A549 treated with Mapracorat at 1 μM for 4 hours (cell line): ENCODE results near the gene LGALS7. TPM values are rescaled to one million over a fixed set of nuclear protein-coding genes. Genes with fewer than 3 reads are reported as not detected.

Source experiments
- total RNA-seq: library from RNA; stranded (reverse); fragments of 200-300 nt; extraction: Qiagen RNA extraction; gene quantifications from 5 replicates; pipeline ENCODE4 v1.2.3, GENCODE V29; 2022

LGALS7 gene
- not detected in 5 replicates for total RNA-seq

GRCh38 chr19:38773469-38774177 lies at the start of gene LGALS7:
Gene LGALS7 (minus strand): TSS chr19:38773517. CDS start chr19:38773492, 25 bp downstream.

DNA sequence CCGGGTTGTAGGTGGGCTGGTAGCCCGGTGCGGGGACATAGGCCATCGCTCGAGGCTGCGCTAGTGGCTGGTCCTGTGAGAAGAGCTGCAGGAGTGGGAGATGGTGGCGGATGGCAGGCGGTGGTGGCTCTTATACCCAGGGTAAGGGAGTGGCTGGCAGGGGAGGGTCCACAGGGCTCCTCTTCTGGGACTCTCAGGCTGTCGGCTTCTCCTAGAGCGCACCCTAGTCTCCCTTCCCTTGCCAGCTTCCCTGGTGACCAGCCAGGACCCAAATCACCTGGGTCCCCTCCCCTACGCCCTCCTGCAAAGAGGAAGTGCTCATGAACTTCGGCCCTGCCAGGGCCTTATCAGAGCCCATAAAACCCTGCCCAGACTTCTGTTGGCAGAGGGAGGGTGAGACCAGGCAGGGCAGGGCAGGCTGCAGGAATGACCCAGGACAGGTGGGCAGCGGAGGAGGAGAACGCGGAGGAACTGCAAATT lies 39.6 kb upstream of the LGALS7 start, which contains the start of gene LGALS4:
Gene LGALS4 (minus strand): TSS at position 105 of the 480 bp plus-strand sequence. CDS start 59 bp downstream, at position 46.

GRCh38 chr19:38788478-38789243 lies 15.3 kb upstream of the LGALS7 start, which contains the start of gene LGALS7B:
Gene LGALS7B (plus strand): TSS chr19:38789200. CDS start chr19:38789227, 27 bp downstream.

DNA sequence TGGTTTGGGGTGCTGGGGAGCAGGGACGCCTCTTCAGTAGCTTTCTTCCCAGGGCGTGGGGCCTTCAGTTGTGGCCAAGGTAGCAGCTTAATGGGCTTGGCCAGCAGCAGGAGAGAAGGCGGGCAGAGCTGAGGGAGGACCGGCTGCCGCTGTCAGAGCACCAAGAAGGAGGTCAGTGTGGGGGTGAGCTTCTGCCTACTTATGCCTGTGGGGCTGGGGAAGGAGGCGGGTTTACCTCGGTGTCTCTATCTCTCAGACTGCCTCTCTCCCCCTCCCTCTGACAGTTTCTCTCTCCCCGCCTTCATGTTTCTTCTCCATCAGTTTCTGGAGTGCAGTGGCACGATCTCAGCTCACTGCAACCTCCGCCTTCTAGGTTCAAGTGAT lies 29.0 kb downstream of the LGALS7 start, which contains the start of gene CAPN12:
Gene CAPN12 (minus strand): TSS at position 177 of the 384 bp plus-strand sequence. CDS start 309 bp downstream, outside the sequence.

Other genes starting within 250 kb of the LGALS7 start
- 0.85 to 1.6 TPM (median 1.3 TPM) in 5 replicates for gene MAP4K1, start 155.6 kb downstream of the LGALS7 start, total RNA-seq
- gene EIF3K, start 154.3 kb downstream of the LGALS7 start, total RNA-seq, result 656 to 947 TPM (median 702 TPM) in 5 replicates
- gene ACTN4, start 125.9 kb downstream of the LGALS7 start, total RNA-seq, result 852 to 1,166 TPM (median 1,108 TPM) in 5 replicates
- 3.8 to 7.2 TPM (median 6.3 TPM) in 5 replicates for gene CAPN12, start 29.0 kb downstream of the LGALS7 start, total RNA-seq
- 0.48 to 0.86 TPM (median 0.57 TPM) in 3 of 5 replicates, not detected in the others for gene LGALS7B, start 15.7 kb upstream of the LGALS7 start, total RNA-seq
- gene LGALS4, start 39.4 kb upstream of the LGALS7 start, total RNA-seq, result 0.41 to 0.74 TPM (median 0.63 TPM) in 5 replicates
- gene ECH1, start 58.3 kb upstream of the LGALS7 start, total RNA-seq, result 272 to 390 TPM (median 289 TPM) in 5 replicates
- gene HNRNPL, start 76.5 kb upstream of the LGALS7 start, total RNA-seq, result 317 to 386 TPM (median 357 TPM) in 5 replicates
- gene RINL, start 104.8 kb upstream of the LGALS7 start, total RNA-seq, result 1.9 to 2.7 TPM (median 2.4 TPM) in 5 replicates
- gene SIRT2, start 126.1 kb upstream of the LGALS7 start, total RNA-seq, result 32.8 to 40.0 TPM (median 37.6 TPM) in 5 replicates
- gene NFKBIB, start 126.5 kb upstream of the LGALS7 start, total RNA-seq, result 61.9 to 127 TPM (median 100 TPM) in 5 replicates
- 0.53 to 1.3 TPM (median 1.0 TPM) in 5 replicates for gene CCER2, start 138.7 kb upstream of the LGALS7 start, total RNA-seq
- gene SARS2, start 157.2 kb upstream of the LGALS7 start, total RNA-seq, result 44.7 to 57.3 TPM (median 51.6 TPM) in 5 replicates
- gene MRPS12, start 157.4 kb upstream of the LGALS7 start, total RNA-seq, result 200 to 304 TPM (median 264 TPM) in 5 replicates
- gene FBXO17, start 202.2 kb upstream of the LGALS7 start, total RNA-seq, result 59.5 to 82.4 TPM (median 78.3 TPM) in 5 replicates